ENCODE data around the gene POPDC2.

DNA sequence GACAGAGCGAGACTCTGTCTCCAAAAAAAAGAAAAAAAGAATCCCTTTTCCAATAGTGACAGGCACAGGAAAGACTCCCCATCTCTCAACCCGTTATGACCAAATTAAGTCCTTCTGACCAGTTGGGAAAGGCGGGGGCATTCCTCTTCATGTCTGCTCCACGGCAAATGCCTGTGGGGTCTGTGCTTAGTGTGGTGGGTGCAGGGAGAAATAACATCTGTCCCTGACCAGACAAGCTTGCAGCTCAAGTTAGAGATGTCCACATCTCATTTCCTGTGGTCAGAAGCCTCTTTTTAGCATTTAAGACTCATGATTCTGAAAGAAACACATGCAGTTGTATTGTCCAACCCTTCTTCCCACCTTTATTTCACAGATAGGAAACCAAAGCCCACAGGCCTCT, 46.5 kb downstream of the POPDC2 start:
- TF ChIP-seq CTCF (IDR thresholded peaks at IDR 0.05) = no peak
- no peak for TF ChIP-seq RXRA (IDR thresholded peaks at IDR 0.05; ENCODE audit: borderline replicate concordance, low read depth)
- no peak for TF ChIP-seq RAD21 (IDR thresholded peaks at IDR 0.05; ENCODE audit: low read length)
- TF ChIP-seq POLR2AphosphoS5 (IDR thresholded peaks at IDR 0.05; ENCODE audit: low read depth, low read length) = no peak
- TF ChIP-seq MEF2A (IDR thresholded peaks at IDR 0.05; ENCODE audit: borderline replicate concordance, low read depth) = no peak
- TF ChIP-seq, protein P1, sequence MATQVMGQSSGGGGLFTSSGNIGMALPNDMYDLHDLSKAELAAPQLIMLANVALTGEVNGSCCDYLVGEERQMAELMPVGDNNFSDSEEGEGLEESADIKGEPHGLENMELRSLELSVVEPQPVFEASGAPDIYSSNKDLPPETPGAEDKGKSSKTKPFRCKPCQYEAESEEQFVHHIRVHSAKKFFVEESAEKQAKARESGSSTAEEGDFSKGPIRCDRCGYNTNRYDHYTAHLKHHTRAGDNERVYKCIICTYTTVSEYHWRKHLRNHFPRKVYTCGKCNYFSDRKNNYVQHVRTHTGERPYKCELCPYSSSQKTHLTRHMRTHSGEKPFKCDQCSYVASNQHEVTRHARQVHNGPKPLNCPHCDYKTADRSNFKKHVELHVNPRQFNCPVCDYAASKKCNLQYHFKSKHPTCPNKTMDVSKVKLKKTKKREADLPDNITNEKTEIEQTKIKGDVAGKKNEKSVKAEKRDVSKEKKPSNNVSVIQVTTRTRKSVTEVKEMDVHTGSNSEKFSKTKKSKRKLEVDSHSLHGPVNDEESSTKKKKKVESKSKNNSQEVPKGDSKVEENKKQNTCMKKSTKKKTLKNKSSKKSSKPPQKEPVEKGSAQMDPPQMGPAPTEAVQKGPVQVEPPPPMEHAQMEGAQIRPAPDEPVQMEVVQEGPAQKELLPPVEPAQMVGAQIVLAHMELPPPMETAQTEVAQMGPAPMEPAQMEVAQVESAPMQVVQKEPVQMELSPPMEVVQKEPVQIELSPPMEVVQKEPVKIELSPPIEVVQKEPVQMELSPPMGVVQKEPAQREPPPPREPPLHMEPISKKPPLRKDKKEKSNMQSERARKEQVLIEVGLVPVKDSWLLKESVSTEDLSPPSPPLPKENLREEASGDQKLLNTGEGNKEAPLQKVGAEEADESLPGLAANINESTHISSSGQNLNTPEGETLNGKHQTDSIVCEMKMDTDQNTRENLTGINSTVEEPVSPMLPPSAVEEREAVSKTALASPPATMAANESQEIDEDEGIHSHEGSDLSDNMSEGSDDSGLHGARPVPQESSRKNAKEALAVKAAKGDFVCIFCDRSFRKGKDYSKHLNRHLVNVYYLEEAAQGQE (IDR thresholded peaks at IDR 0.05; ENCODE audit: low read depth, low read length) = no peak
- TF ChIP-seq MXI1 (IDR thresholded peaks at IDR 0.05; ENCODE audit: low read depth, low read length) = no peak
- no peak for TF ChIP-seq EZH2phosphoT487 (IDR thresholded peaks at IDR 0.05; ENCODE audit: borderline replicate concordance, low read depth)
